Activated T-cell treated with anti-CD3 and anti-CD28 coated beads, Interleukin-2, amount 50 U/mL, for 1 hour (primary cell): Measurements from ENCODE around the gene TMEM272.

Experiments used
- DNase-seq: peaks from one replicate; pipeline ENCODE4 v3.0.0-alpha.2; 2020

Gene TMEM272

DNA sequence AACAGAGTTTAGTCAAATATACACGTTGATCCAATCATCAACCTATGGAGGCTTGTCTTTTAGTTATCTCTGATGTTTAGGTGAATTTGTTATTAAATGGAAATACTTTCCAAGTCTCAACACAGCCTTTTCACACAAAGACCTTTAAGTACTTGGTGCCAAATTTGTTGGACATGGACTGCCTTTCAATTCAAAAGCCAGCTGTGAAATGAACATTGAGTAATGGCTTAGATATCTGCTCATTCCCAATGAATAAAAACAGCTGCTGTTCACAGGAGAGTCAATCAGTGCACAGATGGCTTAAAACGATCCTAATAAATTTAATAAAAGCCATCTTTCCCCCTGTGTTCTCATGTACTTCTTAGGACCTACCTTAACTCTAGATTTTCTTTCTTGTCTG, 21.1 kb downstream of the TMEM272 start:
- no peak for DNase-seq

DNA sequence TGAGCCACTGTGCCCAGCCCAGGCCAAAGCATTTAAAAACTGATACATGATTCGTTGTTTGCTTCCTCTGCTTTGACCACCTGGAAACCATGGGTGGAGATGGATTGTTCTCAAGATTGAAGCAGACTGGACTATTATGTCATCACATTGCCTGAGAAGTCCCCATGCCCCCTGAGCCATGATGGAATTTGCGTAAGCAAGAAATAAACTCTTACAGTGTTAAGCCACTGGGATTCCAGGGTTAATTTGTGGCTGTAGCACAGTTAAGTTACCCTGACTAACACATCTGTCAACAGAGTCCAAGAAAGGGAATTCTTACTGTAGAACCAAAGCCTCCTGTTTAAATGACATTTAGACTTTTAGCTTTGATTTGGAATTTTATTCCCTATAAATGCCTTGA, 21.6 kb downstream of the TMEM272 start:
- DNase-seq, result no peak

DNA sequence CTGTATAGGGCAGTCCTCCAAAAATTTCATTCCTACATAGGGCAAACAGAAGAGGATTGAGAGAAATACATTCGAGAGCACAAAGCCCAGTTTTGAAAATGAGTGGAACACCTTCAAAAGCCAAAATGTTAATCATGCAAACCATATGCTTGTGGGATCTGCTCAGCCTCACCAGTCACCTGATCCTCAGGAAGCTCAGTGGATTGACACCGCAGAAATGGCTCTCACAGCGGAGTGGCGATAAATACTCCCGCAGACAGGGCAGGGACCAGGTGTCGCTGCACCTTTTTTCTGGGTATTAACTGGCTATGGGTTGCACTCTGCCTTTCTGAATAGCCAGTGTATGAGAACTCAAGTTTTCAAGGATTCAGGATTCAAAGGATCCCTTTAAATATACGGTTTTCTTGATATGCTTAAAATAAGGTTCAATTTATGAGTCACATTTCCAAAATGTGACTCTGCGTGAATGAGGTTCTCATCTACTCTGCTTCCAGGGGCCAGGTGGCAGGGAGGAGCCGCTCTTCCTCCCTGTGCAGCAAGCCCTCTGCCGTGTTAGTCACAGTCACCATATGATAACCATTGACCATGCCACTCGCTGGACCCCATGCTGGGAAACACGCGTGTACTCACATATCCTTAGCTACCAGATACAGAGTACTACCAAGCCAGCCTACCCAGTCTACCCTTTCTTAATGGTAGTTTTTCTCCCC, 22.7 kb downstream of the TMEM272 start:
- DNase-seq, result peak; percentile 45

DNA sequence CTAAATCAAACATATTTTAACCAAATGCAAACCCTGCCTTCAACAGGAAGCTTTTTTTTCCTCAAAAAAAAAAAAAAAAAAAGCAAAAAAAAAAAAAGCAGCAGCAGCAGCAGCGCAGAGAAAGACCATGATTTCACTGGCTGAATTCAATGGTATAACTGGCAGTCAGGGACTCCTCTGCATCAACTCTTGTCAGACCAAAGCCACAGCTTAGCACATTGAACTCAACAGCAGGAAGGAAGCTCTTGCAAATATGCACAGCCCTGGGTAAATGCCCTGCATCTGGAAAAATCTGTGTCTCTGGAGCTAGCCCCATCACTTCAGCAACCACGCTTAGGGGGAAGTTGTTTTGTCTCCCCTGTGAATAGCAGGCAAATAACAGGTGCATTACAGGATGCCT, 23.4 kb downstream of the TMEM272 start:
- no peak for DNase-seq

DNA sequence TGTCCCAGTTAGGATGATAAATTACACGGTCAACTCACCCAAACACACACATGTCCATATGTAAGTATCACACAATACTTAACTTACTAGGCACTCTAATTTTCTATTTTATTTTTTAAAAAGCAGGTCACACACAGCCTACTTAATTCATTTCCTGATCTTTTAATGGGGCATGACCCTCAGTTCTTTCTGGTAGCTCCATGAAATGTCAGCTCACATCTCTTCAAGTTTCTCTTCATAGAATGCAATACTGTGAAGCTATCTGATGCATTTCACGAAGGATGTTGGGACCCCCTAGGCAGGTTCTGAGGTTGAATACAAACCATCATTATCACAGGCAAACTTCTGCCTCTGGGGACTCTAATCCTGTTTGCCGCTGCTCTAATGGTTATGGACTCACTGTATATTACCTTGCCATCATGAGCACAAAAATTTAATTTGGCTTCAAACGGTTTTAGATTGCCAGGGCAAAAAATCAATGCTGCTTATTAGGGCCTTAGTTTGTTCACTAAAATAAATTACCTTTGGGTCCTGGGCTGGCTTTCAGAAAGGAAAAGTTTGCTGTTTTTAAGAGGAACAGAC, 24.9 kb downstream of the TMEM272 start:
- no peak for DNase-seq

DNA sequence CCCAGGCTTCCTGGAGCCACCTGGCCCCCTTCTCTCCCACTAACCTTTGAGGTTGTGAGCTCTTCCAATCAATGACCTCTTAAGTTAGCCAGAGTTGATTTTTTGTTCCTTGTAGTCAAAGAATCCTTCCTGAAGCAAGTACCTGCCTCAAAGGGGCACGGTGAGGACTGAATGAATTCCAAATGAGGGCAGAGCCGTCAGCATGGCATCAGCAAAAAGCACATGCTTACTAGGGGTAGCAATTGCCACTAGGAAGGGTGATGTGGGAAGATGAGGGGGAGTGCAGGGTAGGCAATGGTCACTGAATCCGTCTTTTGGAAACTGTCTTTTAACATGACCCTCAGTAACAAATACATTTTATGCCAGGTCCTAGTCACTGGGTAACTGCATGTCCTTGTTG, 25.4 kb downstream of the TMEM272 start:
- no peak for DNase-seq

DNA sequence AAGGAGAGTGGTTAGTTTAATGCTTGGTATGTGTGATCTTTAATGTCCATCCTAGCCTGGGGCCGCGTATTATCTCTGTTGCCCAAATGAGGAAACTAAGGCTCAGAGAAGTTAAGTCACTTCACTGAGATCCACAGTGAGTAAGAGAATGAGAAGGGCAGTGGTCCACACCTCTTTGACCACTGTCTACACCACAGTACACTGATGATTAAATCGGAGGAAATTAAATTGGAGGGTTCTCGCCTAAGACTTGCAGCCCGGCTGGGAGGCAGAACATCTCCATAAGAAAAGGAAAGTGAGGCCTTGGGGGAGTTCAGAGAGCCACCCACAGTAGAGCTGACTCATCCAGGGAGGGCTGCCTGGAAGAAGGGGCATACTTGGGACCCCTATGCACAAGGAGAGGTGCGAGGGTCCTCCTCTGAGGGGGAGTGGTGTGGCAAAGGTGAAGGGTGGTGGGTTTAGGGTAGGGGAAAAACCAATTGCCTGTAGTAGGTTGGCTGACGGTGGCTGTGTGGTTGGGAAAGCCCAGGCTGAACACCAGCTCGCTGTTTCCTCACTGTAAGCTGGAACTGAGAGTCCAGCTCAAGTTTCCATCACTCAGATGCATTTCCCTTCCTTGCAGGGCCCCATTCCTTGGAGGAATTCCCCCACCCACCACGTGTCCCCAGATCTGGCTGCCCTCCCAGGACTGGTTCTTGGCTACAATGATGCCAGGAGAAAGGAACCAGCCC, 26.0 kb downstream of the TMEM272 start:
- no peak for DNase-seq

DNA sequence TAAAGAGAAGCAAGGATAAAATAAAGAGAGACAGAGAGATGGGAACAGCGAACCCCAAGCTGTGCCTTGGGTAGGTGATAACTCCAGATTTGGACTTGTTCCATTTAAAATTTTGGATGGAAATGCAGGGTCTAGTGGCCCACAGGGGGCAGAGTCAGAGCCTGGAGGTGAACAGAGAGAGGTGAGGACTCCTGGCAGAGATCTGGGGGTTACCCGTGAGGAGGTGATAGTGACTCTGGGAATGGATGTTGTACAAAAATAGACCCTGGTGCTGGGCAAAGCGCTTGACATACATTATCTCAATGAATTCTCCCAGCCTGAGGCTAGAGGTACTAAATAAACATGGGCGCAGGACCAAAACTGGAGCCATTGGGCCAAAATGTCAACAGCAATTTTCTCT, 26.7 kb downstream of the TMEM272 start:
- DNase-seq, result no peak

DNA sequence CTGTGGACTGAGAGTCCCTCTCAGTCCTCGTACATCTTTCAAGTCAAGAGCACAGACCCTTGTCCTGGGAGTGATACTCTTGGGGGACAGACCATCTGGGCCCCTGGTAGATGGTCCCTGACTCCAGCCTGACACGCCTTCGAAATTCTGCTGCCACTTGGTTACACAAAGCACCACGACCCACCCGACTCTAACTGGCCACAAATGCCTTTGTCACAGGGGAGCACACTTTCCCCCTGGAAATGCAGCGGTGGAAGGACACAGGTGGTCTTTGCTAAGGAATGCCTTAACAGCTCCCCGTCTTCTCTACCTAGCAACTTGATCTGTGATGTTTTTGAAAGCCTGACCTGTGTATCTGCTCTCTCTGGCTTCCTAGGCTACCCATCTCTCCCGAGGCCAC, 27.3 kb downstream of the TMEM272 start:
- DNase-seq, result no peak

DNA sequence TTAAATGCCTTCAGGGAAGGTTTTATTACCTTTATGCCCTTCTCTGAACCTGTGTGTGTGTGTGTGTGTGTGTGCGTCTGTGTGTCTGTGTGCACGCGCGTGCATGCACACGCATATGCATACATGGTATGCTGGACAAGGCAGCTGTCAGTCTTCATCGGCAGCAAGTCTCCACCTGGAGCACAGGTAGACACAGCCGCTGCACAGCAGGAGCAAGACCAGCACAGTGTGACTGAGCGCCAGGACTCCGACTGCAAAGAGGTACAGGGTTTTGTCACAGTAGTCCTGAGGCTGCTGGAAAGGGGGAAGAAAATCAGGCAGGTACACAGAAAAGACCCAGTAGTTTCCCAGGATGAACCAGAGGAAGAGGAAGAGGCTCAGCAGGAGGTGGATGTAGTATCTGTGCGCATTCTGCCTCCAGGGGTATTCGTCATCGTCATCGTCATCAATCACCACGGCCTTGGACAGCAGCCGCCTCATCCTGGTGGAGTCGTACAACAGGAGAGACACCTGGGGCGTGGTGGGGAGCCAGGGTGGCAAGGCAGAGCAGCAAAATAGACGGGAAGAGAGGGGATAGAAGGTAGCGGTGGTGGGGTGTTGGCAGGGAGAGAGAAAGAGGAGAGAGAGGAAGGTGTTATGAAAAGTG, 28.2 kb downstream of the TMEM272 start:
- no peak for DNase-seq

DNA sequence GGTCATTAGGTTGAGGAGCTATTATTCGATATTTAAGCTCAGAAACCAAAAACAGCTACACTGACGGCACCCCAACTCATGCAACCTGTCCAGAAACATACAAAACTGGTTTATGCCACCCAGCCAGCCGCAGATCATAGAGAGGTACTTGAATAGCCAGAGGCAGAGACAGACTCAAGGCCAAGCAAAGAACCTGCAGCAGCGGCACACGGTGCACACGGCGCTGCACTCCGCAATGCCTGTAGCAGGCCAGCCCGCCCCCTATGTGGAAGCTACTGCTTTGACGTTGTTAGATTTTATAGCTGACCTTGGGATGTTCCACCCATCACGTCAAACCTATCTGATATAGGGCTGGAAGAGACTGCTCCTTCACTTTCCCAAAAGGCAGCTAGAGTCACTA, 29.1 kb downstream of the TMEM272 start:
- no peak for DNase-seq

DNA sequence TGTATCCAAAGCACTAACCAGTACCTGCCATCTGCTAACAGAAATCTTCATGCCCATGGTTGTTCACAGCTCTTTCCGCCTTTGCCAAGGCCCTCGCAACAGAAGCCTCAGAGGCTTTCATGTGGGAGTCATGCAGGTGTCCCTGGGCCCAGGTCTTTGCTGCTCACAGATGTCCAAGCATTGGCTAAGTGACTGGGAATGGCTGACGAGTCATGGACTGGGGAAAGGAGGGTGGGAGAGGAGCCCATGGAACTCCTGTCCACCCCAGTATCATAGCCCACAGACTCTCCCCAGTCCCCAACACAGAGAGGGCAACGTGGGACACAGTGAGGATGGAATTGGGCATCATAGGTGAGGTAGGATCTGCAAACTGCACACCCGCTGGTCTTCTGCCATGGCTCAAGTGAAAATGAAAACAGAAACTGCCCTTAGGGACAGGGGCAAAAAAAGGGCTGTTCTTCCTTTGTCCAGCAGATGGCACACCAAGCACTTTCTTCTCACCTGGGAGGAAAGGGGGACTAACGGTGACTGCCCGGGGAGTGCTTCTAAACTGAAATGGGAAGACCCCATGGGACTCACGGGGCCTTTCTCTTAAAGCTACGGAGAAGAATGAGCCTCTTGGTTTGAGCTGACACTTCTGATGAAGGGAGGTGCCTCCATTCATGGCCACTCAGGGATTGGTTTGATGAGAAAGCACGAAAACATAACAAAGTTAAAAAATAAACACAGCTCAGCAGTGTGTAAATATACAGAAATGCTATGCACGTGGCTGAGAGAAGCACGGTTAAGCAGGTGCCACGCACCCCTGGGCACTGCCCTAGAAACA, 29.9 kb downstream of the TMEM272 start:
- peak; percentile 73 for DNase-seq

DNA sequence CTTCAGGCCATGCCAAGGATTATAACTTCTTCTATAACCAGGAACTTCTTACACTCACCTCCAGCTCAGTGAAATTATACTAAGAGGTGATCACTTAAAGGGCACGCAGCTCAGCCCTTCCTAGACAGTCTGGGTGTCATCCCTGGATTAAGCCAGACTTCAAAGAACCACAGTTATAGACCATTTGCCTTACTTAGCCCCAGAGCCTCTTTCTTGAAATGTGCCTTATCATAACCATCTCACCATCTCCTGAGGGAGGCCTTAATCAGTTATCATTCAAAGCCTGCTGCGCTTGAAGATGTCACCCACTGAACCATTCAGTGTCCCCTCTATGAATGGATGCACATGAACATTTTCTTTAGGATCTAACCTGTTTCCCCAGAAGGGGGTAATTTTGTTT, 30.9 kb downstream of the TMEM272 start:
- no peak for DNase-seq

DNA sequence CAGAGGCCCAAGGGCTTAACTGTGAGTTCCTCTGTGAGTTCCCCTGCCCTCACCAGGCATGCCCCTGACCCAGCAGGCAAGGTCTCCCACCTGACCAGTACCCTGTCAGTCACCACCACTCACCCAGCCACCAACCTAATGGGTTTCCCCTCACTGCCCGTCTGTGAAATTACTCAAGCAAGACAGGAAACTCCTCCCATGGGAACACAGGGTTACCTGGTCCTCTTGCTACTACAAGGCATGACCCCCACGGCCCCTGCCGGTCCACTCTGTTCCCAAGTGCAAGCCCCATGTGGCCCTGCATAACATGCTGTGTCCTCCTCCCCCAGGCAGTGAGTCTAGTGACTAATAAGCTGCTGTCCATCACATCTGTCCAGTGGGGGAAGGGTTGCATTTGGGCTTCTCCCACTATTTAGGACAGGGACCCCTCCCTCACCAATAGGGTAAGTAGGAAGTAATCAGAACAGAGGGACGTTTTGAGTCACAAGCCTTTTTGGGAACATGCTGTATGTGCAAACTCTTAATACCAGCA, 33.0 kb downstream of the TMEM272 start:
- DNase-seq, result no peak

DNA sequence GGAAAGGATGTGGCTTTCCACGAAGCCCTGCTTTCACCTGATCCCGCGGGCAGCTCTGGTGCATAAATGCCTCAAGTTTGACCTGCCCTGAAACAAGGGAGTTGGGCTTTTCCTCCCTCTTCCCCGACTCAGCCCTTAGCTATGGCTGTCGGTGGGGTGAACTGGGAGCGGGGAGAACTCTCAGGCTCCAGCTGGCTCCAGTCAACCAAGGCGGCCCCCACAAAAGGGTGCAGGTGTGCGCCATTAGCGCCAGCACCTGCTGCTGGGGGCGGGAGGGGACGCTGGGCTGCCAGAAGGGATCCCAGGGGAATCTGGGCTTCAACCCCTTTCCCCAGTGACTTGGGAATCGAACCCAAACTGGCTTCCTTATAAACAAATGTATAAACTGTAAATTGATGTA, 33.9 kb downstream of the TMEM272 start:
- DNase-seq, result no peak

DNA sequence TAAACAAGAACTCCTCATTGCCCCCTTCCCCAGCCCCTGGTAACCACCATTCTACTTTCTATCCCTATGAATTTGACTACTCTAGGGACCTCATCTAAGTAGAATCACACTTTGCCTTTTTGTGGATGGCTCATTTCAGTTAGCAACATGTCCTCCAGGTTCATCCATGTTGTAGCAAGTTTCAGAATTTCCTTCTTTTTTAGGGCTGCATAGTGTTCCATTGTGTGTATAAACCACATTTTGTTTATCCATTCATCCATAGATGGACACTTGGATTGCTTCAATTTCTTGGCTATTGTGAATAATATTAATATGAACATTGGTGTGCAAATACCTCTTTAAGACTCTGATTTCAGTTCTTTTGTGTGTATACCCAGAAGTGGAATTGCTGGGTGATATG, 36.2 kb downstream of the TMEM272 start:
- no peak for DNase-seq

DNA sequence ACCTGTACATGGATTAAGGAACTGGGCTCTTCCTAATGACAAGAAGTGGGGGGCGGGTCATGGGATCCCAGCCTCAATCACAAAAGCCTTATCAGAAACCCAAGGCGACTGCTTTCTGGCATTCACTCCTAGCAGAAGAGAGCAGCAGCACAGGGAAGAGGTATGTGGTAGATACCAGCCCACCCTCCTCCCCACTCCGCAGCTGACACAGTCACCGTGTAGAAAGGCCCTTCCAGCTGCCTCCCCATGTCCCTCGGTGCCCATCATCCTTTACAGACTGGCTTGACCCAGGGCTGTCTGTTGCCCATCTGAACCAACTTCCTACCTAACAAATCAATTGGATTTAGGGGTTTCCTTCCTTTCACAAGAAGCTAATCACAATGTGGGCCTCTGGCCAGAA, 37.9 kb downstream of the TMEM272 start:
- no peak for DNase-seq

DNA sequence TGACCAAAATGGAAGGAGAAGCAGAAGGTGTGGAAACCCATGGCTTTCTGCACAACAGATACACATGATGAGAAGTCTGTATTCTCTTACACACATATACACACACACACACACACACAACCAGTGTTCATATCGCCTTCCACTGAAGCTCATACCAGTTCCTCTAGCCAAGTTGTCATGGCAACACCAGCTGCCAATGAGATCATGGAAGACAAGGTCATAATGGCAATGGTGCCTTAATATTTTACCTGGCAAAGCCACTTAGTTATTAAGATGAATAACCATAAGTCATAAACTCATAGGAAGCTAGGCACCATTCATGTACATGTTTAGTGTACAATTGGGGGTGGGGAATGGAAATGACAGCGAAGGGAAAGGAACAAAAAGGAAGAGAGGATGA, 38.4 kb downstream of the TMEM272 start:
- no peak for DNase-seq

DNA sequence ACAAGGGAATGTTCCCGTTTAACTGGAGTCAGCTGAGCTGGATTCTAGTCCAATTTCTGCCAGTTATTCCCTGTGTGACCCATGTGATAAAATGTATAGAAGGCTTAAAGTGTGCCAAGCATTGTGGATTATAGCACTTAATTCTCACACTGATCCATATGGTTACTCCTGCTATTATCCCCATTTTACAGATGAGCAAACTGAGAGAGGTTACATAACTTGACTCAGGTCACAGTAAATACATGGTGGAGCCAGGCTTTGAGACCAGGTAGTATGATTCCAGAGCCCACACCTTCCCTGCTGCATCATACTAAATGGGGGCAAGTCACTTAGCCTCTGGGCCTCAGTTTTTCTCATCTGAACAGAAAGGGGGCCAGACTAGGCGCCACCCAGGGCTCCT, 39.1 kb downstream of the TMEM272 start:
- no peak for DNase-seq

DNA sequence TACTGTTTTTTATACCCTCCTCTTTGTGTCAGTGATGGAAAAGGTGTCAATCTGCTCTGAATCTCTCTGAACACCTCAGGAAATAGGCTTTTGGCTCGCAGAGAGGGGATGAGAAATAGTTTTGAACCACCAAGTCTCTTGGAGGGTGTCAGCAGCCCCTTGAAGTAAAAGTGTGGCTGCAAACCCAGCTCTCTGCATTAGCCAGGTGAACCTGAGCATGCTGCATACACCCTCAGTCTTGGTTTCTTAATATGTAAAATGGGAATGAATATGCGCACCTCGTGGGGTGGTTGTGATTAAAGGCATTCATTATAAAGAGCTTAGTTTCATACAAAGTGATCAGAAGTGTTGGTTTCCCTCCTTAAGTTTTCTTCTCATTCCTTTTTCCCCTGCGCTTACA, 39.7 kb downstream of the TMEM272 start:
- DNase-seq, result no peak

DNA sequence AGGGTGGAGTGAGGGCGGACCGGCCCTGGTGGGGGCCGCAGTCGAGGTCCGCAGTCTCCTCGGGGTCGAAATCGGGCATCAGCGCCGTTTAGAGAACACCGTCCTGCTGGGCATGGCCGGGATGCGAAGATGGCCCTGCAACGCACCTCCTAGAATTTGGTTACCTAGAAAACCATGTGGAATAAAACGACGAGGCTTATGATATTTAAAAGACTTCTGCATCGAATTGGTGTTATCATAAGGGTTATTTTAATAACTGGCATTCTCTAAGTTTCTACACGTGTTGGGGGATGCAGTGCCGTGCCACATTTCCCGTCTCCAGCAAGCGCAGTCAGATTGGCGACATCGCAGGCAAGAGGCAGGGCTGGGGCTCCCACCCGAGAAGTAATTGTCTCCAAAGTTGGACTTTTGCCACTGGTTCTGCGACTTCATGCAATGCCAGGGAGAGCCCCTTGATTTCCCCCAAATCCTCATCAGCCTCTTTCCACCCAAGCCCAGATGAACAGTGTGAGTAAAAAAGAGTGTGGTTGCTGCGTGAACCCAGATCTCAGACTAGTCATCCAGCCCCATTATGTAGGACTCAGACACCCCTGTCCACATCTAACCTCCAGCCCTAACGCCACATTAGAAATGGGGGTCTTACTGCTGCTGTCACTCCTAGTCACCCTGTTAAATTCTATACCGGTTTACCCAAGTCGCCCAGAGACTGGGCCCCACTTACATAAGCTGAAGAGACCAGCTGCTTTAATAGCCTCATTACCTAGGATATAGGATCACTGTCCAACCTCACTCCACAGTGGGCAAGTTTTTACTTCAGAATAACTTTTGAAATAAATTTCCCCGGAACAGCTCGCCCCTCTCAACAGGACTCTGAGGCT, 40.4 kb downstream of the TMEM272 start:
- DNase-seq, result peak; percentile 62
